Activated CD4-positive, alpha-beta T cell treated with anti-CD3 and anti-CD28 coated beads, Interleukin-2, amount 10 ng/mL, durations not matched to agents 7 days and 5 days (primary cell): ENCODE measurements around the gene IL12A. TPM values are rescaled to one million over a fixed set of nuclear protein-coding genes. Genes with fewer than 3 reads are reported as not detected.

Experiments used
- CTCF ChIA-PET: fragments of 350-600 bp; sonication (Branson Sonifier 250); formaldehyde crosslinking; loops from one replicate; lab custom pipeline; 2021; ENCODE audit warnings: antibody characterized with exemption; lab: Charles Lee
- POLR2A ChIA-PET: fragments of 350-600 bp; sonication (Branson Sonifier 250); formaldehyde crosslinking; loops from one replicate; lab custom pipeline; 2021; ENCODE audit warnings: antibody characterized with exemption; lab: Charles Lee
- DNase-seq: peaks from one replicate; pipeline ENCODE4 v3.0.0-alpha.2; 2020
- H3K27ac Mint-ChIP-seq: one replicate; pipeline ENCODE4 v1.8.0; 2021; ENCODE audit warnings: mild to moderate bottlenecking, moderate library complexity, mixed read lengths
- H3K27me3 Mint-ChIP-seq: one replicate; pipeline ENCODE4 v1.8.0; 2021; ENCODE audit warnings: mixed read lengths
- H3K36me3 Mint-ChIP-seq: one replicate; pipeline ENCODE4 v1.8.0; 2021; ENCODE audit warnings: low read depth, mixed read lengths
- H3K4me1 Mint-ChIP-seq: one replicate; pipeline ENCODE4 v1.8.0; 2021; ENCODE audit warnings: mixed read lengths
- H3K4me3 Mint-ChIP-seq: one replicate; pipeline ENCODE4 v1.8.0; 2021; ENCODE audit warnings: mild to moderate bottlenecking, moderate library complexity, mixed read lengths
- H3K9me3 Mint-ChIP-seq: one replicate; pipeline ENCODE4 v1.8.0; 2021; ENCODE audit warnings: mixed read lengths
- total RNA-seq, 2 experiments: library from RNA; stranded (reverse); gene quantifications; one replicate each; pipeline ENCODE4 v1.2.3, GENCODE V29; 2021

IL12A gene
- total RNA-seq, 2 experiments from 2014 or later: 0.17 TPM; not detected in 1

GRCh38 chr3:160016972-160017371 is 28.3 kb downstream of the IL12A start:
- H3K27me3 Mint-ChIP-seq: peaks cover 4% of the 10 kb centered on the region
- H3K4me1 Mint-ChIP-seq: peaks cover 22% of the 10 kb centered on the region
- no peaks in the 10 kb centered on the region for H3K36me3 Mint-ChIP-seq
- no peak overlapping the region for H3K4me3 Mint-ChIP-seq
- H3K9me3 Mint-ChIP-seq: peaks cover 3% of the 10 kb centered on the region
- ChIA-PET CTCF (no interaction called here), POLR2A (no interaction called here)
- H3K27ac Mint-ChIP-seq: no peak overlapping the region
- no peak for DNase-seq

- ChIA-PET POLR2A (no interaction called here), CTCF (no interaction called here)
- no peak for DNase-seq
- Mint-ChIP-seq H3K4me3 (no peak overlapping the region), H3K4me1 (peaks cover 5% of the 10 kb centered on the region), H3K27me3 (peaks cover 4% of the 10 kb centered on the region), H3K27ac (no peak overlapping the region), H3K36me3 (no peaks in the 10 kb centered on the region), H3K9me3 (peaks cover 3% of the 10 kb centered on the region)
Measured at GRCh38 chr3:160018959-160019358, 30.3 kb downstream of the IL12A start.

GRCh38 chr3:160020057-160020711 is 31.5 kb downstream of the IL12A start:
- POLR2A ChIA-PET: no interaction called here
- H3K4me3 Mint-ChIP-seq: no peak overlapping the region
- no peak for DNase-seq
- H3K36me3 Mint-ChIP-seq: no peaks in the 10 kb centered on the region
- no peaks in the 10 kb centered on the region for H3K4me1 Mint-ChIP-seq
- CTCF ChIA-PET: no interaction called here
- no peak overlapping the region for H3K27ac Mint-ChIP-seq
- peaks cover 4% of the 10 kb centered on the region for H3K27me3 Mint-ChIP-seq
- H3K9me3 Mint-ChIP-seq: peaks cover 3% of the 10 kb centered on the region

GRCh38 chr3:160022068-160022467 is 33.4 kb downstream of the IL12A start:
- H3K36me3 Mint-ChIP-seq: no peaks in the 10 kb centered on the region
- DNase-seq: no peak
- H3K4me1 Mint-ChIP-seq: peaks cover 8% of the 10 kb centered on the region
- ChIA-PET CTCF (interaction anchor here (0.8 kb wide), 1 partner anchor 9 kb away, joined by 3 read pairs; no protein-coding TSS in a partner anchor), POLR2A (no interaction called here)
- peaks cover 4% of the 10 kb centered on the region for H3K27me3 Mint-ChIP-seq
- no peak overlapping the region for H3K4me3 Mint-ChIP-seq
- no peaks in the 10 kb centered on the region for H3K9me3 Mint-ChIP-seq
- H3K27ac Mint-ChIP-seq: no peak overlapping the region

DNA sequence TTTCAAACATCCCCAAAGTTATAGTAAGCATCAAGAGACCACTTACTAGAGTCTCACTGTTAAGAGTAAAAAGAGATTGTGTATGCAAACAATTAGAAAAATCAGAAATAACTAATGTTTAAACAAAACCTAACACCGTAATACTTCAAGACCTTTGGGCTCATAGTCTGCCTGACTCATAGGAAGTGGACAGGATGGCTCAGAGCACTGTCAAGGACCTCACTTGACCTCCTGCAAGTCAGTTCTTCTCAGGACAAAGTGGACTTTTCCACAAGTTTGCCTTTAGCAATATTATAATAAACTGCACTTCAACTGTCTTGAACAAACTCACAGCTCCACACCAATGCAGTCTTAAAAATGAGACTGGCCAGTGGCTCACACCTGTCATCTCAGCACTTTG is 34.8 kb downstream of the IL12A start:
- Mint-ChIP-seq H3K27ac (no peak overlapping the region), H3K4me1 (peaks cover 19% of the 10 kb centered on the region), H3K9me3 (no peaks in the 10 kb centered on the region), H3K4me3 (no peak overlapping the region), H3K27me3 (peaks cover 4% of the 10 kb centered on the region), H3K36me3 (no peaks in the 10 kb centered on the region)
- ChIA-PET POLR2A (no interaction called here), CTCF (interaction anchor here (1.7 kb wide), 1 partner anchor 9 kb away, joined by 4 read pairs; no protein-coding TSS in a partner anchor)
- no peak for DNase-seq

DNA sequence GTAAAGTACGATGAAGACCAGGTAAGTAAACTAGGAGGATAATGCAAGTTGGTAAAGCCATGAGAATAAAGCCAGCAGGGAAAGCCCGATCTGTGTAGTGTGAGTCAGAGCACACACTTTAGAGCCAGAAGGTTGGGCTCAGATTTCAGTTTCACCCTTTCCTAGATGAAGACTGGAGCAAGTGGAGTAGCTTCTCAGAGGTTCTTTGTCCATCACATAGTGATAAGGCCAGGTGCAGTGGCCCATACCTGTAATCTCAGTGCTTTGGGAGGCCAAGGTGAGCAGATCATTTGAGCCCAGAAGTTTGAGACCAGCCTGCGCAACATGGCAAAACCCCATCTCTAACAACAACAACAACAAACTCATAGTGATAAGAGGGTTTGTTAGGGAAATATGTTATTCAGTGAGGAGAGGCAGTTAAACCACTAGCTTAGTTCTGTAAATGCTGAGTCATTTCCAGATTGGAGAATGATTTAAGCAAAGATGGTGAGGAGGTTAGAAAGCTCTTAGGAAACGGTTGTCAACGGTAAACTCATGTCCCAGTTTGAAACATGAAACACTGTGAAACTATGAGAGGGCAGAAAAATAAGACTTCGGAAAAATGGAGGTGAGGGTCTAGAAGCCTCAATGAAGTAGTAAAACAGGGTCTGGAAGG is 39.0 kb downstream of the IL12A start:
- DNase-seq: peak; percentile 8
- peaks cover 26% of the 10 kb centered on the region for H3K4me1 Mint-ChIP-seq
- POLR2A ChIA-PET: interaction anchor here (0.6 to 0.8 kb wide), 3 partner anchors 13 to 367 kb away, joined by 3 to 5 read pairs (median 4); no protein-coding TSS in a partner anchor
- peak overlapping the region; percentile 84 for H3K27ac Mint-ChIP-seq
- no peak overlapping the region for H3K4me3 Mint-ChIP-seq
- H3K9me3 Mint-ChIP-seq: no peaks in the 10 kb centered on the region
- no peaks in the 10 kb centered on the region for H3K36me3 Mint-ChIP-seq
- H3K27me3 Mint-ChIP-seq: no peaks in the 10 kb centered on the region
- CTCF ChIA-PET: interaction anchor here (0.7 to 1.7 kb wide), 7 partner anchors 13 to 471 kb away, joined by 3 to 6 read pairs (median 3); partner anchors contain the start of gene IL12A

- CTCF ChIA-PET: interaction anchor here (0.9 kb wide), 1 partner anchor 140 kb away, joined by 3 read pairs; no protein-coding TSS in a partner anchor
- POLR2A ChIA-PET: no interaction called here
- Mint-ChIP-seq H3K4me3 (no peak overlapping the region), H3K27me3 (peaks cover 38% of the 10 kb centered on the region), H3K36me3 (no peaks in the 10 kb centered on the region), H3K4me1 (peaks cover 5% of the 10 kb centered on the region), H3K27ac (no peak overlapping the region), H3K9me3 (no peaks in the 10 kb centered on the region)
- DNase-seq: no peak
Measured at GRCh38 chr3:160035757-160036156, 47.1 kb downstream of the IL12A start.

- POLR2A ChIA-PET: no interaction called here
- Mint-ChIP-seq H3K27ac (no peak overlapping the region), H3K27me3 (peaks cover 45% of the 10 kb centered on the region), H3K36me3 (peaks cover 6% of the 10 kb centered on the region), H3K9me3 (peaks cover 20% of the 10 kb centered on the region), H3K4me3 (no peak overlapping the region), H3K4me1 (peaks cover 7% of the 10 kb centered on the region)
- CTCF ChIA-PET: no interaction called here
- no peak for DNase-seq
Measured at GRCh38 chr3:160038862-160039562, 50.4 kb downstream of the IL12A start.

DNA sequence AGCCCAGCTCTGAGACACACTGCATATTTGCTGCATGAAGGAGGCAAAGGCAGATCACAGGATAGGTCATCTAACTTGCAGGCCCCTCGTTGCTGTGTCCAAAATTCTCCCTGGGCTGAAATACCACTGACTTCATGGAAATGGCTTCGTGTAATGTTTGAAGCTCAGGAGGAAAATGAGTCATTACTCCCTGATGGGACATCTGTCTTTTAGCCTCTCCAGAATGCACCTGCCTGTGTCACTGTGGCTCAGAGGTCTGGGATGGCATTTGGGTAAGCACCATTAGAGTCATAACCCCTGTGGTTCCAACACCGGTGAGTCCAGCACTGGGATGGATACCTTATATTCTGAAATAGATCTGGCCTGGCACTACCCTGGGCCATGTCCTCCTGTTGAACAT is 51.5 kb downstream of the IL12A start:
- Mint-ChIP-seq H3K27me3 (peaks cover 45% of the 10 kb centered on the region), H3K9me3 (peaks cover 20% of the 10 kb centered on the region), H3K27ac (no peak overlapping the region), H3K4me1 (peaks cover 7% of the 10 kb centered on the region), H3K4me3 (no peak overlapping the region), H3K36me3 (peaks cover 6% of the 10 kb centered on the region)
- DNase-seq: no peak
- CTCF ChIA-PET: no interaction called here
- POLR2A ChIA-PET: no interaction called here

GRCh38 chr3:160041465-160041864 is 52.8 kb downstream of the IL12A start:
- no peak overlapping the region for H3K4me3 Mint-ChIP-seq
- H3K27me3 Mint-ChIP-seq: peaks cover 40% of the 10 kb centered on the region
- POLR2A ChIA-PET: no interaction called here
- DNase-seq: no peak
- H3K9me3 Mint-ChIP-seq: peaks cover 20% of the 10 kb centered on the region
- CTCF ChIA-PET: interaction anchor here (0.5 to 0.7 kb wide), 2 partner anchors 11 to 225 kb away, joined by 3 read pairs; no protein-coding TSS in a partner anchor
- H3K4me1 Mint-ChIP-seq: peaks cover 7% of the 10 kb centered on the region
- no peak overlapping the region for H3K27ac Mint-ChIP-seq
- H3K36me3 Mint-ChIP-seq: peaks cover 6% of the 10 kb centered on the region

DNA sequence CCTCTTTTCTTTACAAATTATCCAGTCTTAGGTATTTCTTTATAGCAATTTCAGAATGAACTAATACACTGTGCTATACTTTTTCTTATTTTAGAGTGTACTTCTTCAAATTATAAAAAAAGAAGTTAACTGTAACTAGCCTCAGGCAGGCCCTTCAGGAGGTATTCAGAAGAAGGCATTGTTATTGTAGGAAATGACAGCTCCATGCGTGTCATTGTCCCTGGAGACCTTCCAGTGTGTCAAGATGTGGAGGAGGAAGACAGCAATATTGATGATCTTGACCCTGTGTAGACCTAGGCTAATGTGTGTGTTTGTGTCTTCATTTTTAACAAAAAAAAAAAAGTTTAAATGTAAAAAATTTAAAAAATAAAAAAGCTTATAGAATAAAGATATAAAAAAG is 55.5 kb downstream of the IL12A start:
- no peak for DNase-seq
- Mint-ChIP-seq H3K9me3 (peaks cover 20% of the 10 kb centered on the region), H3K27me3 (peaks cover 18% of the 10 kb centered on the region), H3K4me1 (peaks cover 5% of the 10 kb centered on the region), H3K36me3 (peaks cover 6% of the 10 kb centered on the region), H3K27ac (no peak overlapping the region), H3K4me3 (no peak overlapping the region)
- ChIA-PET CTCF (no interaction called here), POLR2A (no interaction called here)
